Uterus (tissue), 4 donors: ENCODE measurements around the gene MRGPRX2. TPM values are rescaled to one million over a fixed set of nuclear protein-coding genes. Genes with fewer than 3 reads are reported as not detected.

Experiments
- DNase-seq, 2 donors: peaks; one replicate each; pipeline ENCODE4 v3.0.0-alpha.2; 2019 to 2020
- H3K27ac ChIP-seq, 2 donors: fragments of 200-600 bp; sonication (generic); 1 replicate in 1 of 2; 2 replicates in 1 of 2; pipeline ENCODE4 v1.5.1; 2016 to 2018
- H3K27me3 ChIP-seq, 2 donors: fragments of 200-600 bp; sonication (generic); one replicate each; pipeline ENCODE4 v1.5.1; 2018 to 2019; ENCODE audit warnings: control low read depth in 1 of 2
- H3K36me3 ChIP-seq, 2 donors: fragments of 200-600 bp; sonication (generic); one replicate each; pipeline ENCODE4 v1.5.1; 2019; ENCODE audit warnings: control low read depth in 1 of 2
- H3K4me1 ChIP-seq, 2 donors: fragments of 200-600 bp; sonication (generic); one replicate each; pipeline ENCODE4 v1.5.1; 2018 to 2019; ENCODE audit warnings: control low read depth in 1 of 2
- H3K4me3 ChIP-seq, 2 donors: fragments of 200-600 bp; sonication (generic); 1 replicate in 1 of 2; 2 replicates in 1 of 2; pipeline ENCODE4 v1.5.1; 2018 to 2019; ENCODE audit warnings: mild to moderate bottlenecking in 1 of 2
- H3K9me3 ChIP-seq, 2 donors: fragments of 200-600 bp; sonication (generic); one replicate each; pipeline ENCODE4 v1.5.1; 2019; ENCODE audit warnings: control low read depth in 1 of 2
- POLR2A ChIP-seq, 2 donors: fragments of 450-650 bp; IDR thresholded peaks; one replicate each; pipeline ENCODE4 v1.6.1; 2016; ENCODE audit warnings: antibody characterized with exemption in 2 of 2, mild to moderate bottlenecking in 1 of 2, moderate library complexity in 1 of 2
- intact Hi-C: fragments of 100-400 bp; cut with DNase I; formaldehyde crosslinking; loops from one replicate; pipeline ENCODE4 v1.15.1; 2023; ENCODE audit warnings: low total_unique reads
- total RNA-seq, 4 donors: library from RNA; depleted of rRNA in 3 of 4; stranded (reverse); fragments of >200 nt in 3 of 4; gene quantifications; one replicate each; pipeline versions ENCODE4 v1.1.0 to v1.2.4, GENCODE V29; 2014 to 2023
- TF ChIP-seq, protein P1 (sequence below), 4 experiments: fragments of 200-600 bp in 2 of 4; fragments of 450-650 bp in 2 of 4; sonication (generic) in 2 of 4; IDR thresholded peaks; one replicate each; pipeline ENCODE4 v1.5.1; 2016 to 2019; ENCODE audit warnings: antibody characterized with exemption in 4 of 4, mild to moderate bottlenecking in 2 of 4, moderate library complexity in 1 of 4
- donor health status: DM: yes; HTN: yes; CAD: no.

MRGPRX2 gene
- total RNA-seq, 4 donors from 2014 or later = 0.27 TPM; not detected in 3

GRCh38 chr11:19032990-19033389 lies 27.5 kb downstream of the MRGPRX2 start:
- Histone ChIP-seq H3K4me1 (no peaks in the 10 kb centered on the region), H3K4me3 (no peak overlapping the region), H3K36me3 (no peaks in the 10 kb centered on the region), H3K9me3 (no peaks in the 10 kb centered on the region), H3K27me3 (no peaks in the 10 kb centered on the region), H3K27ac (no peak overlapping the region)
- no peak for DNase-seq
- intact Hi-C loops = no loop called here
- no peak for TF ChIP-seq POLR2A (IDR thresholded peaks at IDR 0.05)
- TF ChIP-seq, protein P1, sequence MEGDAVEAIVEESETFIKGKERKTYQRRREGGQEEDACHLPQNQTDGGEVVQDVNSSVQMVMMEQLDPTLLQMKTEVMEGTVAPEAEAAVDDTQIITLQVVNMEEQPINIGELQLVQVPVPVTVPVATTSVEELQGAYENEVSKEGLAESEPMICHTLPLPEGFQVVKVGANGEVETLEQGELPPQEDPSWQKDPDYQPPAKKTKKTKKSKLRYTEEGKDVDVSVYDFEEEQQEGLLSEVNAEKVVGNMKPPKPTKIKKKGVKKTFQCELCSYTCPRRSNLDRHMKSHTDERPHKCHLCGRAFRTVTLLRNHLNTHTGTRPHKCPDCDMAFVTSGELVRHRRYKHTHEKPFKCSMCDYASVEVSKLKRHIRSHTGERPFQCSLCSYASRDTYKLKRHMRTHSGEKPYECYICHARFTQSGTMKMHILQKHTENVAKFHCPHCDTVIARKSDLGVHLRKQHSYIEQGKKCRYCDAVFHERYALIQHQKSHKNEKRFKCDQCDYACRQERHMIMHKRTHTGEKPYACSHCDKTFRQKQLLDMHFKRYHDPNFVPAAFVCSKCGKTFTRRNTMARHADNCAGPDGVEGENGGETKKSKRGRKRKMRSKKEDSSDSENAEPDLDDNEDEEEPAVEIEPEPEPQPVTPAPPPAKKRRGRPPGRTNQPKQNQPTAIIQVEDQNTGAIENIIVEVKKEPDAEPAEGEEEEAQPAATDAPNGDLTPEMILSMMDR (IDR thresholded peaks at IDR 0.05) = no peak

- Histone ChIP-seq H3K36me3 (no peaks in the 10 kb centered on the region), H3K4me3 (no peak overlapping the region), H3K4me1 (no peaks in the 10 kb centered on the region), H3K27ac (no peak overlapping the region), H3K27me3 (no peaks in the 10 kb centered on the region), H3K9me3 (no peaks in the 10 kb centered on the region)
- intact Hi-C loops = no loop called here
- TF ChIP-seq POLR2A (IDR thresholded peaks at IDR 0.05) = no peak
- TF ChIP-seq, protein P1 (IDR thresholded peaks at IDR 0.05) = no peak
- no peak for DNase-seq
Observed at GRCh38 chr11:19027829-19028595, 32.5 kb downstream of the MRGPRX2 start.

DNA sequence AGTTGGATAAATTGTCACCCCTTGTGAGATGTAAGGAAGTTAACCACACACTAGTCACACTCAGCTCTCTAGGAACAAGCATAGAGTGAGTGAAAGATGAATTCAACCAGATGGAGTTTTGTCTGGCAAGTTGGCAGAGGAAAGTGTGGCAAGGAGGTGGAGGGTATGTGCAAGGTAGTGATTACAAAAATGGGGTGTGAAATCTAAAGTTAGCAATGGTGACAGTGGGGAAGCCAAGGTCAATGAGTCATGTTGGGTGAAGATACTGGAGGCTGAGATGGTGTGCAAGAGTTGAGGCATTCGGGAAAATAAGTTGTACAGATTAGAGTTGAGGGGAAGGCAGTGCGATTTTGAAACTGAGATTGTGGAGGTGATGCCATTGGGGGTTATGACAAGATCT lies 33.7 kb downstream of the MRGPRX2 start:
- TF ChIP-seq POLR2A (IDR thresholded peaks at IDR 0.05) = no peak
- TF ChIP-seq, protein P1 (IDR thresholded peaks at IDR 0.05) = no peak
- H3K27me3 ChIP-seq = no peaks in the 10 kb centered on the region
- intact Hi-C loops = no loop called here
- no peak for DNase-seq
- no peaks in the 10 kb centered on the region for H3K36me3 ChIP-seq
- no peak overlapping the region for H3K27ac ChIP-seq
- H3K4me3 ChIP-seq = no peak overlapping the region
- H3K4me1 ChIP-seq = no peaks in the 10 kb centered on the region
- H3K9me3 ChIP-seq = no peaks in the 10 kb centered on the region

- intact Hi-C loops = no loop called here
Observed at GRCh38 chr11:19025481-19026406, 34.8 kb downstream of the MRGPRX2 start.

More at GRCh38 chr11:19025481-19026406, 34.8 kb downstream of the MRGPRX2 start:
- TF ChIP-seq, protein P1 (IDR thresholded peaks at IDR 0.05) = no peak
- no peak for TF ChIP-seq POLR2A (IDR thresholded peaks at IDR 0.05)
- H3K36me3 ChIP-seq = no peaks in the 10 kb centered on the region
- H3K4me1 ChIP-seq = no peaks in the 10 kb centered on the region
- no peak overlapping the region for H3K27ac ChIP-seq
- H3K4me3 ChIP-seq = no peak overlapping the region
- no peaks in the 10 kb centered on the region for H3K9me3 ChIP-seq
- no peaks in the 10 kb centered on the region for H3K27me3 ChIP-seq
- peak in 1 of 2 donors; percentile 23 for DNase-seq
